Nephron progenitor cell (in vitro differentiated cells): ENCODE results near the gene AAMDC.
"Not testable (repeated sequence)": the region's sequence is repeated elsewhere in the genome, so short reads cannot be mapped to it uniquely, and the experiment has no call there.

ENCODE experiments used
- DNase-seq: peaks from one replicate; pipeline ENCODE4 v3.0.0; 2021
- H3K27ac Mint-ChIP-seq: 2 replicates; pipeline ENCODE4 v1.8.0; 2021; ENCODE audit warnings: mild to moderate bottlenecking, moderate library complexity, mixed read lengths
- H3K27me3 Mint-ChIP-seq: 2 replicates; pipeline ENCODE4 v1.8.0; 2021; ENCODE audit warnings: mild to moderate bottlenecking, low read depth, mixed read lengths; ENCODE audit not compliant: poor library complexity
- H3K36me3 Mint-ChIP-seq: 2 replicates; pipeline ENCODE4 v1.8.0; 2021; ENCODE audit warnings: low read depth, mixed read lengths
- H3K4me1 Mint-ChIP-seq: 2 replicates; pipeline ENCODE4 v1.8.0; 2021; ENCODE audit warnings: mixed read lengths
- H3K4me3 Mint-ChIP-seq: 2 replicates; pipeline ENCODE4 v1.8.0; 2021; ENCODE audit warnings: mild to moderate bottlenecking, moderate library complexity, mixed read lengths
- H3K9me3 Mint-ChIP-seq: 2 replicates; pipeline ENCODE4 v1.8.0; 2021; ENCODE audit warnings: mild to moderate bottlenecking, moderate library complexity, mixed read lengths
- TF ChIP-seq, protein P1 (sequence below): fragments of 200-600 bp; sonication (generic); IDR thresholded peaks from 2 replicates; pipeline ENCODE4 v1.5.0; 2021; ENCODE audit warnings: antibody characterized with exemption

The AAMDC gene

DNA sequence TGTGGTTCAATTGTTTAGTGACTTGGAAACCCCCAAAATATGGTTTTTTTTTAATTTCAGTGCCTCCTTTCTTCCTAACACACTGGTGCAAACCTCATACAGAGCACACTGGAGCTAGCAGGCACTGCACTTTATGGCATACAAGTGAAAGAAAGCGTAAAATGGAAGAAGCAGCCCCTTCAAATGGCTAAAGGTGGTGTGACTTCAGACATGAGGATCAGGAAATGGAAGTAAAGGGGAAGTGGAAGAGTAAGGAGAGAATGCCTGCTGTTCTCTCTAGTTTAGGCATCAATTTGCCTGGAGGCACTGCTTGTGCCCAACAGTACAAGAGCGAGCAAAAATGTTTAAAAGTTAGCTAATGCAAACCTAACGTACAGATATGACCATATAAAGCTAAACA is 6.1 kb upstream of the AAMDC start:
- Mint-ChIP-seq H3K4me3 (no peak overlapping the region), H3K4me1 (peaks cover 7% of the 10 kb centered on the region), H3K27me3 (peaks cover 3% of the 10 kb centered on the region), H3K27ac (no peak overlapping the region), H3K36me3 (peaks cover 73% of the 10 kb centered on the region), H3K9me3 (peaks cover 34% of the 10 kb centered on the region)
- TF ChIP-seq, protein P1, sequence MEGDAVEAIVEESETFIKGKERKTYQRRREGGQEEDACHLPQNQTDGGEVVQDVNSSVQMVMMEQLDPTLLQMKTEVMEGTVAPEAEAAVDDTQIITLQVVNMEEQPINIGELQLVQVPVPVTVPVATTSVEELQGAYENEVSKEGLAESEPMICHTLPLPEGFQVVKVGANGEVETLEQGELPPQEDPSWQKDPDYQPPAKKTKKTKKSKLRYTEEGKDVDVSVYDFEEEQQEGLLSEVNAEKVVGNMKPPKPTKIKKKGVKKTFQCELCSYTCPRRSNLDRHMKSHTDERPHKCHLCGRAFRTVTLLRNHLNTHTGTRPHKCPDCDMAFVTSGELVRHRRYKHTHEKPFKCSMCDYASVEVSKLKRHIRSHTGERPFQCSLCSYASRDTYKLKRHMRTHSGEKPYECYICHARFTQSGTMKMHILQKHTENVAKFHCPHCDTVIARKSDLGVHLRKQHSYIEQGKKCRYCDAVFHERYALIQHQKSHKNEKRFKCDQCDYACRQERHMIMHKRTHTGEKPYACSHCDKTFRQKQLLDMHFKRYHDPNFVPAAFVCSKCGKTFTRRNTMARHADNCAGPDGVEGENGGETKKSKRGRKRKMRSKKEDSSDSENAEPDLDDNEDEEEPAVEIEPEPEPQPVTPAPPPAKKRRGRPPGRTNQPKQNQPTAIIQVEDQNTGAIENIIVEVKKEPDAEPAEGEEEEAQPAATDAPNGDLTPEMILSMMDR = no peak
- no peak for DNase-seq

DNA sequence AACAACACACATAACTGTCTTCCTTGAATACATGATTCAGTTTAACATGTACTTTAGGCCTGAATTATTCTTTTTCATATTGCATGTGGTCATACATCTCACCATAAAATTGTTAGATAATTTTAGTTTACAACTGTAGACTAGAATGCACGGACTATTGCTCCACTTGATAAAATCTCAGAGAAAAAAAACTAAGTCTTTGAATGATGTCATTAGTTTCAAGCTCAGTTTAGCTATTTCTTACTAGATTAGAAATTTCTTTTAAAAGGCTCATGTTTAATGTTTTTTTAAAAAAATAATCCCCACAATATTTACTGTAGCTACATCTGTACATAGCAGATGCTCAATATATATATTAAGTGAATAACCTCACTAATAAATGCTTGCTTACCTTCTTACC is 5.5 kb upstream of the AAMDC start:
- H3K4me1 Mint-ChIP-seq = peaks cover 7% of the 10 kb centered on the region
- H3K4me3 Mint-ChIP-seq = no peak overlapping the region
- no peak overlapping the region for H3K27ac Mint-ChIP-seq
- peaks cover 67% of the 10 kb centered on the region for H3K36me3 Mint-ChIP-seq
- TF ChIP-seq, protein P1 = no peak
- peaks cover 3% of the 10 kb centered on the region for H3K27me3 Mint-ChIP-seq
- no peak for DNase-seq
- H3K9me3 Mint-ChIP-seq = peaks cover 34% of the 10 kb centered on the region

DNA sequence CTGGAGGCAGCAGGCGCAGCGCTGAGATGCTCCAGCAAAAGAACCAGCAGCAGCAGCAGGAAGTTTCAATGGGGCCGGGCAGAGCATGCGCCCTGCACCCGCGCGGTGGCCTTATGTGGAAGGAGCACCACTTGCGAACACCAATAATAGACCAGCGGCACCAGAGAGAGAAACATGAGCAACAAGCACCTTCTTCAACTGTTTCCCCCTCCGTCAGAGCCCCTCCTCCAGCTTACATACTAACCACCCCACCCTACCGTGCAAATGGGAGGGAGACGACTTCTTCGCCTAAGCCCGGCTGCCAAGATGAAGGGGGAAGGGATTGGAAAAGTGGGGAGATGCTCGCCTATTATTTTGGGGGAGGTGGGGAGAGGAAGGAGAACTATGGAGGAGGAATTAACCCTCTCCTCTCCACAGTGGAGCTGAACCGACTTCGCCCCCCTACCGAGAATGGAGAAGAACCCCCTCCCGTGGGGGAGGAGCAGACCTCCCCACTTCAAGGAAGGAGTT is 1.5 kb upstream of the AAMDC start:
- Mint-ChIP-seq H3K4me1 (peaks cover 26% of the 10 kb centered on the region), H3K36me3 (peaks cover 38% of the 10 kb centered on the region), H3K4me3 (peak overlapping the region; percentile 99), H3K27ac (peak overlapping the region; percentile 97), H3K27me3 (peaks cover 6% of the 10 kb centered on the region), H3K9me3 (peaks cover 28% of the 10 kb centered on the region)
- peak; percentile 81 for DNase-seq
- TF ChIP-seq, protein P1 = no peak

DNA sequence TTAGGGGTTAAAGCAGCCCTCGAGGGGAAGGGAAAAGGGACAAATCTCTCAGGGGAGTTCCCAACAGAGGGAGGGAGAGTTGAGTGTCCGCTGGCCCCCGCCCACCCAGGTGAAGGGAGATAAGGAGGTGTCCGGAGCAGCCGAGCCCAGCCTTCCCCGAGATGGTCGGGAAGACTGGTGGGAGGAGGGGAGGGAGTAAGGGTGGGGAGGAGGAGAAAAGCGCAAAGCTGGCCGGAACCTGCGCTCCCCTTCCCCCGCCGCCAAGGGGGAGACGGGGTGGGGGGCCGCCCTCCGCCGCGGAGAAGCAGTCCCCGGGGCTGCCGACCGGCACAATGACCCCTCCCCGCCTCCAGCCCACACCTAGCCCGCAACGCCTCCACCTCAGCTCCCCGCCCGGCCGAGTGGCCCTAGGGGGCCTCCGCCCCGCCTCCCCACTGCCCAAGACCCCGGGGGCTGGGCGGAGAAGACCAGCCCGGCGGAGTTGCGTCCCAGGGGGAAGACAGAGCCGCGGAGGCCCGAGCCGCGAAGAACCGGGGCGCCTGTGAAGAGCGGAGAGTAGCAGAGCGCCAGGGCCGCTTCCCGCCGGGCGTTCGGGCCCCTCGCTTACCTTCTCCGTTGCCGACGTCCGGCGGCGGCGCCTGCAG is 901 bp upstream of the AAMDC start:
- peak; percentile 63 for DNase-seq
- peaks cover 26% of the 10 kb centered on the region for H3K4me1 Mint-ChIP-seq

DNA sequence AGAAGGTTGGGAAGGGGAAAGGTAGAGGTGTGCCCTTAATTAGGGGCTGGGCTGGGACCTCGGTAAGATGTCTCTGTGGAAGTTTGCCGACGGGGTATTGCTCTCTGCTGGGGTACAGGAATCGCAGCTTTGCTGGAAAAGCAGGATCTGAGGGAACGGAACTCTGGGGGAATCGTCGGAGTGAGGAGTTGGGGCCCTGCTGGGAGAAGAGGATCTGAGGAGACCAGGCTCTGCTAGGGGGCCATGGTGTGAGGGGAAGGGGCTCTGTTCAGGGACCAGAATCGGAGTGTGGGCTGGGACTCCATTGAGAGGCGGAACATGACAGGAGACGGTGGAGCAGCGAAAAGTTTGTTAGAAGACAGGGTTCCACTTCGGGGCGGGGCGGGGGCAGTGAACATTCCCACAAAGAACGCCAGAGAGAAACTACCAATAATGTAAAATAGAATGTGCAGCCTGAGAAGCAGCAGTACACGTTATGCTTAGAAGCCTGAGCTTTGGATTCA is 456 bp downstream of the AAMDC start:
- Mint-ChIP-seq H3K9me3 (peaks cover 12% of the 10 kb centered on the region), H3K27me3 (peaks cover 3% of the 10 kb centered on the region), H3K4me3 (peak overlapping the region; percentile 99), H3K27ac (peak overlapping the region; percentile 98), H3K36me3 (peaks cover 20% of the 10 kb centered on the region), H3K4me1 (peaks cover 26% of the 10 kb centered on the region)
- TF ChIP-seq, protein P1 = no peak
- DNase-seq = peak; percentile 41

More for the DNA sequence above, 901 bp upstream of the AAMDC start:
- TF ChIP-seq, protein P1 = no peak
- Mint-ChIP-seq H3K27me3 (peaks cover 3% of the 10 kb centered on the region), H3K27ac (peak overlapping the region; percentile 97), H3K9me3 (peaks cover 23% of the 10 kb centered on the region), H3K36me3 (peaks cover 32% of the 10 kb centered on the region), H3K4me3 (peak overlapping the region; percentile 99)

DNA sequence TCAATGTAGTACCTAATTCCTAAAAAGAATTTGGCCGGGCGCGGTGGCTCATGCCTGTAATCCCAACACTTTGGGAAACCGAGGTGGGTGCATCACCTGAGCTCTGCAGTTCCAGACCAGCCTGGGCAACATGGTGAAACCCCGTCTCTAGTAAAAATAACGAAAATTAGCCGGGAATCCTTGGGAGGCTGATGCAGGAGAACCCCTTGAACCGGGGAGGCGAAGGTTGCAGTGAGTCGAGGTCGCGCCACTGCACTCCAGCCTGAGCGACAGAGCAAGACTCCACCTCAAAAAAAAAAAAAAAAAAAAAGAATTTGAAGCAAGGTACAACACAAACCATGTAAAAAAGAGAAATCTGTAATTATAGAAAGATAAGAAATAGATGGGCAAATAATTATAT is 1.2 kb downstream of the AAMDC start:
- not testable (repeated sequence) for H3K27ac Mint-ChIP-seq, H3K27me3 Mint-ChIP-seq
- H3K36me3 Mint-ChIP-seq = peaks cover 19% of the 10 kb centered on the region
- peak; percentile 2 for DNase-seq
- peaks cover 26% of the 10 kb centered on the region for H3K4me1 Mint-ChIP-seq
- peaks cover 12% of the 10 kb centered on the region for H3K9me3 Mint-ChIP-seq
- peak overlapping the region; percentile 99 for H3K4me3 Mint-ChIP-seq
